IMR-90 (cell line): Measurements from ENCODE around the gene NBEA. TPM values are rescaled to one million over a fixed set of nuclear protein-coding genes. Genes with fewer than 3 reads are reported as not detected.

Source experiments
- ATAC-seq: fragments of 200-7000 bp; cut with Tn5 transposase; 2 replicates; pipeline ENCODE4 v1.9.1; 2020; ENCODE audit warnings: low read depth, mild to moderate bottlenecking, moderate library complexity
- BruUV-seq: library from RNA; stranded (reverse); fragments of 400-500 nt; replicated peaks from 2 replicates; lab custom pipeline; 2021; lab: Mats Ljungman, UMichigan
- CTCF ChIA-PET: fragments of 300-600 bp; formaldehyde crosslinking; extraction: SDS; loops from one replicate; lab custom pipeline; 2021; ENCODE audit warnings: antibody characterized with exemption; lab: Yijun Ruan, JAX
- POLR2A ChIA-PET: fragments of 300-600 bp; sonication (Branson Sonifier 250); formaldehyde crosslinking; loops from one replicate; lab custom pipeline; 2022; ENCODE audit warnings: antibody characterized with exemption; ENCODE audit not compliant: unreplicated experiment; lab: Charles Lee
- DNase-seq: peaks from one replicate; pipeline ENCODE4 v3.0.0; 2013
- H2AFZ ChIP-seq: replicated peaks from 2 replicates; pipeline ENCODE3; 2013; ENCODE audit warnings: low read length, mild to moderate bottlenecking; ENCODE audit not compliant: poor library complexity
- H2AK5ac ChIP-seq: 2 replicates; pipeline ENCODE4 v1.6.1; 2013; ENCODE audit warnings: low read depth, low read length, inconsistent platforms
- H2AK9ac ChIP-seq: replicated peaks from 2 replicates; pipeline ENCODE3; 2013; ENCODE audit warnings: mild to moderate bottlenecking, low read depth, low read length, moderate library complexity; ENCODE audit not compliant: poor library complexity
- H2BK120ac ChIP-seq: 2 replicates; pipeline ENCODE4 v1.6.1; 2013; ENCODE audit warnings: low read depth, low read length, inconsistent platforms
- H2BK15ac ChIP-seq: 3 replicates; pipeline ENCODE4 v1.6.1; 2013; ENCODE audit warnings: low read depth, low read length, inconsistent platforms
- H2BK20ac ChIP-seq: 2 replicates; pipeline ENCODE4 v1.6.1; 2013; ENCODE audit warnings: low read depth, mild to moderate bottlenecking, inconsistent platforms, low read length, moderate library complexity
- H2BK5ac ChIP-seq: 2 replicates; pipeline ENCODE4 v1.6.1; 2013; ENCODE audit warnings: mild to moderate bottlenecking, low read depth, low read length, inconsistent platforms; ENCODE audit not compliant: poor library complexity, severe bottlenecking
- H3K14ac ChIP-seq: replicated peaks from 2 replicates; pipeline ENCODE4 v1.6.1; 2013; ENCODE audit warnings: low read depth, low read length, inconsistent platforms
- H3K18ac ChIP-seq: 2 replicates; pipeline ENCODE4 v1.6.1; 2013; ENCODE audit warnings: low read depth, low read length, control low read depth
- H3K23ac ChIP-seq: 2 replicates; pipeline ENCODE4 v1.6.1; 2013; ENCODE audit warnings: low read depth, low read length, inconsistent platforms
- H3K27ac ChIP-seq: 2 replicates; pipeline ENCODE4 v1.5.1; 2013; ENCODE audit warnings: mild to moderate bottlenecking, control low read depth, low read length; ENCODE audit not compliant: insufficient read depth
- H3K27me3 ChIP-seq: 2 replicates; pipeline ENCODE4 v1.6.1; 2013; ENCODE audit warnings: low read length; ENCODE audit not compliant: control insufficient read depth, insufficient read depth
- H3K36me3 ChIP-seq: 2 replicates; pipeline ENCODE4 v1.6.1; 2013; ENCODE audit warnings: low read length, mixed read lengths; ENCODE audit not compliant: control insufficient read depth, insufficient read depth
- H3K4ac ChIP-seq: 2 replicates; pipeline ENCODE4 v1.6.1; 2013; ENCODE audit warnings: low read depth, low read length, inconsistent platforms
- H3K4me1 ChIP-seq: 2 replicates; pipeline ENCODE4 v1.6.1; 2013; ENCODE audit warnings: low read length, mixed read lengths; ENCODE audit not compliant: control insufficient read depth, insufficient read depth
- H3K4me2 ChIP-seq: 2 replicates; pipeline ENCODE4 v1.6.1; 2013; ENCODE audit warnings: low read depth, mild to moderate bottlenecking, control low read depth, low read length, moderate library complexity
- H3K4me3 ChIP-seq: 2 replicates; pipeline ENCODE4 v1.5.1; 2013; ENCODE audit warnings: low read depth, mild to moderate bottlenecking, control low read depth, low read length, moderate library complexity; ENCODE audit not compliant: insufficient read depth
- H3K56ac ChIP-seq: 2 replicates; pipeline ENCODE4 v1.6.1; 2013; ENCODE audit warnings: low read length, inconsistent platforms; ENCODE audit not compliant: insufficient read depth; ENCODE audit errors: extremely low read depth
- H3K79me1 ChIP-seq, 2 experiments: 2 replicates each; pipeline ENCODE4 v1.6.1; 2013; ENCODE audit warnings: low read length in 2 of 2, inconsistent platforms in 1 of 2, low read depth in 1 of 2
- H3K9ac ChIP-seq: 2 replicates; pipeline ENCODE4 v1.6.1; 2013; ENCODE audit warnings: low read depth, low read length, control low read depth
- H3K9me1 ChIP-seq: 2 replicates; pipeline ENCODE4 v1.6.1; 2013; ENCODE audit warnings: low read length, inconsistent platforms; ENCODE audit not compliant: insufficient read depth
- H3K9me3 ChIP-seq: 2 replicates; pipeline ENCODE4 v1.6.1; 2013; ENCODE audit warnings: low read length; ENCODE audit not compliant: control insufficient read depth, insufficient read depth
- H4K20me1 ChIP-seq: 2 replicates; pipeline ENCODE4 v1.6.1; 2013; ENCODE audit warnings: low read length, inconsistent platforms; ENCODE audit not compliant: insufficient read depth
- H4K5ac ChIP-seq: 2 replicates; pipeline ENCODE4 v1.6.1; 2013; ENCODE audit warnings: mild to moderate bottlenecking, low read depth, low read length, control low read depth
- H4K8ac ChIP-seq, 2 experiments: 2 replicates each; pipeline ENCODE4 v1.6.1; 2013; ENCODE audit warnings: low read depth in 2 of 2, low read length in 2 of 2, control low read depth in 1 of 2, inconsistent platforms in 1 of 2
- H4K91ac ChIP-seq: 2 replicates; pipeline ENCODE4 v1.6.1; 2013; ENCODE audit warnings: low read depth, low read length, inconsistent platforms; ENCODE audit not compliant: insufficient read depth
- BHLHE40 ChIP-seq: fragments of 150-350 bp; IDR thresholded peaks from 2 replicates; pipeline ENCODE4 v1.6.1; 2016; ENCODE audit warnings: mild to moderate bottlenecking, low read depth, low read length
- CEBPB ChIP-seq: IDR thresholded peaks from 2 replicates; pipeline ENCODE4 v1.6.1; 2012; ENCODE audit warnings: low read depth, low read length, improper control_type of control experiment
- CHD1 ChIP-seq: IDR thresholded peaks from 2 replicates; pipeline ENCODE4 v1.6.1; 2012; ENCODE audit warnings: low read depth, low read length, improper control_type of control experiment
- CTCF ChIP-seq: conservative IDR thresholded peaks from 2 replicates; pipeline ENCODE4 v1.5.1; 2012; ENCODE audit warnings: mild to moderate bottlenecking, low read depth, low read length, improper control_type of control experiment
- FOS ChIP-seq: fragments of 150-350 bp; IDR thresholded peaks from 2 replicates; pipeline ENCODE4 v1.6.1; 2016; ENCODE audit warnings: low read depth, low read length
- MAFK ChIP-seq: IDR thresholded peaks from 2 replicates; pipeline ENCODE4 v1.6.1; 2012; ENCODE audit warnings: low read depth, low read length, improper control_type of control experiment
- MAZ ChIP-seq: IDR thresholded peaks from 2 replicates; pipeline ENCODE4 v1.6.1; 2012; ENCODE audit warnings: low read depth, mild to moderate bottlenecking, low read length, improper control_type of control experiment, moderate library complexity, borderline replicate concordance
- MXI1 ChIP-seq: IDR thresholded peaks from 2 replicates; pipeline ENCODE4 v1.6.1; 2012; ENCODE audit warnings: low read depth, mild to moderate bottlenecking, low read length, moderate library complexity, borderline replicate concordance
- NFE2L2 ChIP-seq: fragments of 150-350 bp; IDR thresholded peaks from 2 replicates; pipeline ENCODE4 v1.6.1; 2016; ENCODE audit warnings: low read depth, mild to moderate bottlenecking, low read length
- POLR2A ChIP-seq: IDR thresholded peaks from 2 replicates; pipeline ENCODE4 v1.6.1; 2012; ENCODE audit warnings: mild to moderate bottlenecking, low read depth, low read length
- RAD21 ChIP-seq: IDR thresholded peaks from 2 replicates; pipeline ENCODE4 v1.6.1; 2012; ENCODE audit warnings: low read length, improper control_type of control experiment
- RCOR1 ChIP-seq: IDR thresholded peaks from 2 replicates; pipeline ENCODE4 v1.6.1; 2012; ENCODE audit warnings: mild to moderate bottlenecking, low read length, improper control_type of control experiment; ENCODE audit not compliant: insufficient replicate concordance
- RFX5 ChIP-seq: IDR thresholded peaks from 2 replicates; pipeline ENCODE4 v1.8.0; 2012; ENCODE audit warnings: low read depth, mild to moderate bottlenecking, low read length, moderate library complexity
- SMC3 ChIP-seq: fragments of 150-350 bp; IDR thresholded peaks from 2 replicates; pipeline ENCODE4 v1.6.1; 2016; ENCODE audit warnings: low read depth, mild to moderate bottlenecking, antibody characterized with exemption, low read length, moderate library complexity
- USF2 ChIP-seq: fragments of 150-350 bp; IDR thresholded peaks from 2 replicates; pipeline ENCODE4 v1.6.1; 2017; ENCODE audit warnings: mild to moderate bottlenecking, antibody characterized with exemption, low read length, low read depth
- WGBS, 2 experiments: methylation state at CpG; one replicate each; pipeline versions ENCODE4 v1.1.5 to v1.1.7; 2013; ENCODE audit warnings: missing lambda C conversion rate in 2 of 2; ENCODE audit not compliant: insufficient read length in 1 of 2; ENCODE audit errors: extremely low coverage in 2 of 2; 5-methylcytosine and 5-hydroxymethylcytosine counted together
- dilution Hi-C: fragments of 300-500 bp; cut with HindIII; formaldehyde crosslinking; loops from one replicate; pipeline ENCODE4 v1.14.3; 2018; ENCODE audit warnings: low sequenced_read_pairs; ENCODE audit not compliant: unreplicated experiment
- in situ Hi-C: fragments of 300-500 bp; cut with MboI; formaldehyde crosslinking; loops from 3 replicates; pipeline ENCODE4 v1.14.3; 2019; ENCODE audit warnings: low sequenced_read_pairs, inconsistent platforms, mixed read lengths
- intact Hi-C: fragments of 100-400 bp; cut with micrococcal nuclease; formaldehyde crosslinking; loops from 2 replicates; pipeline ENCODE4 v1.10.0; 2022
- polyA plus RNA-seq, 3 experiments: library from polyadenylated mRNA; depleted of rRNA; stranded (reverse); fragments of >200 nt; gene quantifications; 2 replicates each; pipeline ENCODE4 v1.2.3, GENCODE V29; 2012; ENCODE audit warnings: low replicate concordance in 1 of 3
- total RNA-seq: library from RNA; depleted of rRNA; stranded (reverse); fragments of >200 nt; gene quantifications from 2 replicates; pipeline ENCODE4 v1.2.3, GENCODE V29; 2012
- TF ChIP-seq, protein P1 (sequence below): fragments of 150-350 bp; IDR thresholded peaks from 2 replicates; pipeline ENCODE4 v1.6.1; 2016; ENCODE audit warnings: low read depth, mild to moderate bottlenecking, low read length, moderate library complexity, borderline replicate concordance

The NBEA gene
- total and polyA plus RNA-seq, 2 of the 4 experiments (the other 2 are of a cell fraction): 0.82 to 2.2 TPM

DNA sequence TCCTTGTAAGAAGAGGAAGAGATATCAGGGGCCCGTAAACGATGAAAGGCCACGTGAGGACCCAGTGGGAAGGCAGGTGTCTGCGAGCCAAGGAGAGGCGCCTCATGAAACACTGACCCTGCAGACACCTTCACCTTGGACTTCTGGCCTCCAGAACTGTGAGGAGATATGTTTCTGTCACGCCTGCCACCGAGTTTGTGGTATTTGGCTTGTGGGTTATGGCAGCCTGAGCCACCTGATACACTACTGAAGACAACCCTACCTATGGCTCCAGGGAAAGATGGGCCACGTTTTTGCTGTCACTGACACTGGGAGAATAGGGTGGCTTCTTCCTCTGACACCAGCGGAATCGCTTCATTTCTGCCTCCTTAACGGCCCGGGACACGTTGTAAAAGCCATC, 752.0 kb downstream of the NBEA start:
- ChIA-PET CTCF (no interaction called here), POLR2A (no interaction called here)
- no CpG with 5 or more reads among the region's 13 CpGs for WGBS, 2 experiments
- Histone ChIP-seq H3K9me1 (peaks cover 8% of the 10 kb centered on the region), H2BK15ac (peak overlapping the region; percentile 14; the same call in 1 of the 3 replicates), H3K27ac (peak overlapping the region; percentile 60; the same call in 1 of the 2 replicates), H4K8ac (no peak overlapping the region), H3K14ac (no peak overlapping the region), H3K4me2 (no peak overlapping the region), H3K36me3 (no peaks in the 10 kb centered on the region), H4K91ac (no peak overlapping the region; the same call in 1 of the 2 replicates), H3K56ac (no peak overlapping the region), H2AK9ac (no peak overlapping the region), H4K5ac (peak overlapping the region; percentile 4; the same call in 1 of the 2 replicates), H3K9ac (no peak overlapping the region), H3K18ac (peak overlapping the region; percentile 54; the same call in 1 of the 2 replicates), H2BK5ac (no peak overlapping the region), H3K4me3 (no peak overlapping the region), H3K9me3 (no peaks in the 10 kb centered on the region), H3K23ac (no peak overlapping the region), H3K4ac (peak overlapping the region; percentile 19; the same call in 1 of the 2 replicates), H2AK5ac (peak overlapping the region; percentile 56), H3K79me1 (no peaks in the 10 kb centered on the region), H3K4me1 (peaks cover 30% of the 10 kb centered on the region), H2BK20ac (peak overlapping the region; percentile 2), H3K27me3 (no peaks in the 10 kb centered on the region), H2AFZ (no peak overlapping the region), H4K20me1 (no peaks in the 10 kb centered on the region), H2BK120ac (peak overlapping the region; percentile 10; the same call in 1 of the 2 replicates)
- in situ Hi-C loops (no loop called here), dilution Hi-C loops (no loop called here), intact Hi-C loops (no loop called here)
- DNase-seq (no peak), ATAC-seq (no peak)
- no peak for TF ChIP-seq POLR2A
- no peak for TF ChIP-seq MAZ
- TF ChIP-seq CEBPB: no peak
- no peak for TF ChIP-seq CHD1
- no peak for TF ChIP-seq NFE2L2
- no peak for TF ChIP-seq RFX5
- TF ChIP-seq BHLHE40: no peak
- TF ChIP-seq RCOR1: no peak
- no peak for TF ChIP-seq MXI1
- TF ChIP-seq USF2: no peak
- no peak for TF ChIP-seq SMC3
- no peak for TF ChIP-seq RAD21
- no peak for TF ChIP-seq FOS
- no peak for TF ChIP-seq MAFK
- TF ChIP-seq CTCF: no peak
- TF ChIP-seq, protein P1, sequence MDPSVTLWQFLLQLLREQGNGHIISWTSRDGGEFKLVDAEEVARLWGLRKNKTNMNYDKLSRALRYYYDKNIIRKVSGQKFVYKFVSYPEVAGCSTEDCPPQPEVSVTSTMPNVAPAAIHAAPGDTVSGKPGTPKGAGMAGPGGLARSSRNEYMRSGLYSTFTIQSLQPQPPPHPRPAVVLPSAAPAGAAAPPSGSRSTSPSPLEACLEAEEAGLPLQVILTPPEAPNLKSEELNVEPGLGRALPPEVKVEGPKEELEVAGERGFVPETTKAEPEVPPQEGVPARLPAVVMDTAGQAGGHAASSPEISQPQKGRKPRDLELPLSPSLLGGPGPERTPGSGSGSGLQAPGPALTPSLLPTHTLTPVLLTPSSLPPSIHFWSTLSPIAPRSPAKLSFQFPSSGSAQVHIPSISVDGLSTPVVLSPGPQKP: no peak
- BruUV-seq: no TSS peak
